H1 (cell line): ENCODE measurements around the gene OGDHL. TPM values are rescaled to one million over a fixed set of nuclear protein-coding genes. Genes with fewer than 3 reads are reported as not detected.

Experiments
- CTCF ChIA-PET: fragments of 300-600 bp; sonication (Branson Sonifier 250); formaldehyde crosslinking; loops from one replicate; lab custom pipeline; 2021; ENCODE audit not compliant: partially characterized antibody; lab: Charles Lee
- POLR2A ChIA-PET: fragments of 300-600 bp; sonication (Branson Sonifier 250); formaldehyde crosslinking; loops from one replicate; lab custom pipeline; 2021; ENCODE audit warnings: inconsistent platforms; ENCODE audit not compliant: partially characterized antibody; lab: Charles Lee
- DNase-seq, 2 experiments: peaks; one replicate each; pipeline versions ENCODE4 v3.0.0 to v3.0.0-alpha.2; 2010 to 2022; ENCODE audit warnings: low spot score in 2 of 2, low read depth in 1 of 2, mixed read lengths in 1 of 2
- FAIRE-seq: peaks from 2 replicates; lab custom pipeline; 2011; peaks lifted over from hg19 to GRCh38; lab: Jason Lieb, UNC
- H2AFZ ChIP-seq: 2 replicates; pipeline ENCODE4 v1.8.1; 2012; ENCODE audit warnings: low read length, inconsistent platforms
- H2AK5ac ChIP-seq: 2 replicates; pipeline ENCODE4 v1.6.1; 2013; ENCODE audit warnings: low read depth, low read length
- H2BK120ac ChIP-seq: replicated peaks from 2 replicates; pipeline ENCODE3; 2013; ENCODE audit warnings: low read depth, low read length, inconsistent platforms
- H2BK12ac ChIP-seq: 2 replicates; pipeline ENCODE4 v1.6.1; 2013; ENCODE audit warnings: low read depth, low read length
- H2BK15ac ChIP-seq: 2 replicates; pipeline ENCODE4 v1.6.1; 2013; ENCODE audit warnings: low read length
- H2BK20ac ChIP-seq: 2 replicates; pipeline ENCODE4 v1.6.1; 2013; ENCODE audit warnings: low read length
- H2BK5ac ChIP-seq: 2 replicates; pipeline ENCODE4 v1.6.1; 2013; ENCODE audit warnings: low read depth, low read length
- H3K14ac ChIP-seq: 2 replicates; pipeline ENCODE4 v1.6.1; 2013; ENCODE audit warnings: inconsistent platforms; ENCODE audit not compliant: insufficient read length
- H3K18ac ChIP-seq: 2 replicates; pipeline ENCODE4 v1.6.1; 2013; ENCODE audit warnings: low read length; ENCODE audit errors: extremely low read depth
- H3K23ac ChIP-seq: 2 replicates; pipeline ENCODE4 v1.6.1; 2013; ENCODE audit warnings: inconsistent platforms; ENCODE audit not compliant: insufficient read length
- H3K23me2 ChIP-seq: 2 replicates; pipeline ENCODE4 v1.6.1; 2013; ENCODE audit warnings: low read depth, low read length
- H3K27ac ChIP-seq: 2 replicates; pipeline ENCODE4 v1.6.1; 2011; ENCODE audit warnings: low read depth, low read length, inconsistent platforms
- H3K27me3 ChIP-seq, 4 experiments: replicated peaks in 1 of 4; 1 replicate in 1 of 4; 2 replicates in 3 of 4; pipeline versions ENCODE4 v1.6.1 to v1.8.1; 2011 to 2013; ENCODE audit warnings: low read length in 3 of 4, mild to moderate bottlenecking in 3 of 4, inconsistent platforms in 2 of 4, mixed read lengths in 2 of 4, moderate library complexity in 1 of 4; ENCODE audit not compliant: control insufficient read depth in 3 of 4, insufficient read depth in 3 of 4; ENCODE audit errors: extremely low read depth in 1 of 4
- H3K36me3 ChIP-seq, 4 experiments: 2 replicates each; pipeline versions ENCODE4 v1.6.1 to v1.8.1; 2011 to 2013; ENCODE audit warnings: mild to moderate bottlenecking in 4 of 4, low read length in 3 of 4, moderate library complexity in 2 of 4, control low read depth in 1 of 4, inconsistent platforms in 1 of 4; ENCODE audit not compliant: insufficient read depth in 4 of 4, control insufficient read depth in 2 of 4
- H3K4ac ChIP-seq: replicated peaks from 2 replicates; pipeline ENCODE3; 2013; ENCODE audit warnings: low read length, low read depth, mixed read lengths, inconsistent platforms; ENCODE audit not compliant: insufficient read length
- H3K4me1 ChIP-seq, 4 experiments: replicated peaks in 1 of 4; 1 replicate in 1 of 4; 2 replicates in 3 of 4; pipeline versions ENCODE4 v1.6.1 to v1.8.1; 2011 to 2013; ENCODE audit warnings: low read length in 3 of 4, inconsistent platforms in 2 of 4, mixed read lengths in 1 of 4; ENCODE audit not compliant: insufficient read depth in 4 of 4, control insufficient read depth in 3 of 4
- H3K4me2 ChIP-seq, 2 experiments: 2 replicates each; pipeline versions ENCODE4 v1.6.1 to v1.8.1; 2011 to 2013; ENCODE audit warnings: low read depth in 2 of 2, low read length in 2 of 2, control low read depth in 1 of 2, inconsistent platforms in 1 of 2, mild to moderate bottlenecking in 1 of 2; ENCODE audit not compliant: insufficient read depth in 1 of 2
- H3K4me3 ChIP-seq, 4 experiments: fragments of 200-600, 300-600 bp in 1 of 4; sonication (generic), shearing (Covaris generic), sonication (Bioruptor Twin) in 1 of 4; 2 replicates each; pipeline versions ENCODE4 v1.5.1 to v1.8.1; 2011 to 2016; ENCODE audit warnings: low read length in 4 of 4, low read depth in 3 of 4, control low read depth in 2 of 4, inconsistent platforms in 2 of 4, mild to moderate bottlenecking in 2 of 4, mixed read lengths in 1 of 4, moderate library complexity in 1 of 4; ENCODE audit not compliant: insufficient read depth in 2 of 4; ENCODE audit errors: extremely low read depth in 1 of 4
- H3K56ac ChIP-seq: replicated peaks from 2 replicates; pipeline ENCODE3; 2013; ENCODE audit warnings: low read depth, mild to moderate bottlenecking, mixed read lengths, low read length, inconsistent platforms; ENCODE audit not compliant: insufficient read length
- H3K79me1 ChIP-seq: 2 replicates; pipeline ENCODE4 v1.6.1; 2013; ENCODE audit warnings: low read depth, low read length, control low read depth
- H3K79me2 ChIP-seq, 2 experiments: 2 replicates each; pipeline versions ENCODE4 v1.6.1 to v1.8.1; 2012 to 2013; ENCODE audit warnings: low read length in 2 of 2, mild to moderate bottlenecking in 2 of 2, inconsistent platforms in 1 of 2; ENCODE audit not compliant: insufficient read depth in 2 of 2, control insufficient read depth in 1 of 2
- H3K9ac ChIP-seq, 4 experiments: replicated peaks in 1 of 4; 1 replicate in 1 of 4; 2 replicates in 3 of 4; pipeline versions ENCODE4 v1.6.1 to v1.8.1; 2011 to 2013; ENCODE audit warnings: low read depth in 3 of 4, low read length in 3 of 4, control low read depth in 2 of 4, mild to moderate bottlenecking in 2 of 4, moderate library complexity in 2 of 4, inconsistent platforms in 1 of 4; ENCODE audit errors: extremely low read depth in 1 of 4
- H3K9me3 ChIP-seq, 2 experiments: 2 replicates each; pipeline versions ENCODE4 v1.6.1 to v1.8.1; 2012 to 2013; ENCODE audit warnings: mild to moderate bottlenecking in 2 of 2, moderate library complexity in 2 of 2, control low read depth in 1 of 2, inconsistent platforms in 1 of 2, low read depth in 1 of 2, low read length in 1 of 2, mixed read lengths in 1 of 2; ENCODE audit not compliant: insufficient read depth in 2 of 2
- H4K20me1 ChIP-seq, 2 experiments: replicated peaks in 1 of 2; 2 replicates each; pipeline versions ENCODE3 to v1.8.1; 2011 to 2013; ENCODE audit warnings: inconsistent platforms in 2 of 2, low read length in 2 of 2, mild to moderate bottlenecking in 1 of 2; ENCODE audit not compliant: insufficient read depth in 2 of 2, control insufficient read depth in 1 of 2
- H4K5ac ChIP-seq: 2 replicates; pipeline ENCODE4 v1.6.1; 2013; ENCODE audit warnings: low read length, low read depth, mixed read lengths, inconsistent platforms; ENCODE audit not compliant: insufficient read length
- H4K8ac ChIP-seq: 2 replicates; pipeline ENCODE4 v1.8.0; 2013; ENCODE audit warnings: mild to moderate bottlenecking, moderate library complexity, low read length, inconsistent platforms; ENCODE audit not compliant: insufficient read depth; ENCODE audit errors: extremely low read depth
- H4K91ac ChIP-seq: replicated peaks from 2 replicates; pipeline ENCODE3; 2013; ENCODE audit warnings: low read length, mixed read lengths, inconsistent platforms; ENCODE audit not compliant: insufficient read length
- CHD2 ChIP-seq: IDR thresholded peaks from 2 replicates; pipeline ENCODE4 v1.6.1; 2012; ENCODE audit warnings: low read length, improper control_type of control experiment
- CTCF ChIP-seq, 3 experiments: IDR thresholded peaks; 1 replicate in 2 of 3; 2 replicates in 1 of 3; pipeline versions ENCODE4 v1.5.1 to v1.6.1; 2011; ENCODE audit warnings: low read length in 3 of 3, mild to moderate bottlenecking in 3 of 3, inconsistent platforms in 2 of 3, low read depth in 1 of 3, moderate library complexity in 1 of 3; ENCODE audit not compliant: insufficient read depth in 1 of 3; ENCODE audit errors: control extremely low read depth in 1 of 3
- JUN ChIP-seq: IDR thresholded peaks from 2 replicates; pipeline ENCODE4 v1.6.1; 2011; ENCODE audit warnings: low read depth, mild to moderate bottlenecking, improper control_type of control experiment, low read length
- KDM4A ChIP-seq: IDR thresholded peaks from one replicate; pipeline ENCODE4 v1.7.1; 2012; ENCODE audit warnings: low read depth, mild to moderate bottlenecking, moderate library complexity, low read length, inconsistent platforms; ENCODE audit not compliant: severe bottlenecking
- NANOG ChIP-seq: IDR thresholded peaks from 2 replicates; pipeline ENCODE4 v1.6.1; 2011; ENCODE audit warnings: low read length, low read depth, mild to moderate bottlenecking, inconsistent platforms; ENCODE audit not compliant: insufficient read depth, poor library complexity, severe bottlenecking
- POLR2AphosphoS5 ChIP-seq: IDR thresholded peaks from 2 replicates; pipeline ENCODE4 v1.6.1; 2011; ENCODE audit warnings: low read depth, low read length
- SIRT6 ChIP-seq: IDR thresholded peaks from one replicate; pipeline ENCODE4 v1.7.1; 2012; ENCODE audit warnings: low read length, inconsistent platforms
- ZNF274 ChIP-seq: IDR thresholded peaks from 2 replicates; pipeline ENCODE4 v1.7.0; 2012; ENCODE audit warnings: low read length, borderline replicate concordance; ENCODE audit errors: extremely low read depth
- WGBS, 2 experiments: shearing (Covaris generic) in 1 of 2; methylation state at CpG; one replicate each; pipeline versions ENCODE4 v1.1.6 to v1.1.7; 2013 to 2015; ENCODE audit warnings: low lambda C conversion rate in 2 of 2, mixed read lengths in 2 of 2, inconsistent platforms in 1 of 2, low coverage in 1 of 2, missing lambda C conversion rate in 1 of 2; ENCODE audit not compliant: insufficient replicate concordance in 2 of 2, insufficient coverage in 1 of 2, insufficient read length in 1 of 2; ENCODE audit errors: extremely low coverage in 1 of 2, missing lambda C conversion rate in 1 of 2; 5-methylcytosine and 5-hydroxymethylcytosine counted together
- polyA plus RNA-seq, 7 experiments: library from polyadenylated mRNA; depleted of rRNA in 3 of 7; stranded (reverse) in 5 of 7; unstranded in 2 of 7; fragments of >200 nt in 5 of 7; fragments of 200-250 nt in 2 of 7; gene quantifications; 1 replicate in 5 of 7; 2 replicates in 1 of 7; 4 replicates in 1 of 7; pipeline versions ENCODE4 v1.2.1 to v1.2.3, GENCODE V29; 2011 to 2013; ENCODE audit warnings: missing spikeins in 2 of 7, mixed read lengths in 2 of 7
- total RNA-seq: library from RNA; stranded (reverse); fragmentation: NEBNext Ultra II Directional; extraction: Animal tissue kit (Norgen Biotek cat#: 25700); gene quantifications from 2 replicates; pipeline ENCODE4 v1.2.1, GENCODE V29; 2021

The OGDHL gene
- total and polyA plus RNA-seq, 2 of the 8 experiments (the other 6 are each of a cell fraction or from before 2014, with no cell fraction given): 16.1 to 16.6 TPM

GRCh38 chr10:49738616-49739360 lies 23.3 kb downstream of the OGDHL start:
- Histone ChIP-seq H3K56ac (no peak overlapping the region), H2BK20ac (no peak overlapping the region), H3K4ac (no peak overlapping the region), H3K27ac (no peak overlapping the region), H2BK12ac (no peak overlapping the region), H3K4me3 (no peak overlapping the region), H4K5ac (no peak overlapping the region), H2BK15ac (no peak overlapping the region), H2AK5ac (no peak overlapping the region), H3K9ac (no peak overlapping the region; a peak in 1 of 7 replicates), H2BK5ac (no peak overlapping the region; the same call in 1 of the 2 replicates), H3K79me1 (no peaks in the 10 kb centered on the region), H3K4me1 (no peaks in the 10 kb centered on the region), H2AFZ (no peak overlapping the region), H4K8ac (peak overlapping the region; percentile 14; the same call in 1 of the 2 replicates), H3K79me2 (no peaks in the 10 kb centered on the region), H3K14ac (no peak overlapping the region), H3K23ac (no peak overlapping the region), H3K36me3 (peaks cover 0 to 12% (median 0%) of the 10 kb centered on the region in 4 experiments; a peak in 2 of 8 replicates), H2BK120ac (no peak overlapping the region), H3K27me3 (no peaks in the 10 kb centered on the region), H4K91ac (no peak overlapping the region), H4K20me1 (peaks cover 4 to 13% of the 10 kb centered on the region in 2 experiments), H3K18ac (no peak overlapping the region), H3K4me2 (no peak overlapping the region), H3K23me2 (peaks cover 11% of the 10 kb centered on the region; the same call in 1 of the 2 replicates), H3K9me3 (no peaks in the 10 kb centered on the region)
- WGBS, 2 experiments: 75% methylated on average over 10 of the region's 10 CpGs; no CpG with 5 or more reads in 1 of the 2 experiments
- DNase-seq (no peak), FAIRE-seq (no peak)
- TF ChIP-seq KDM4A (no peak), JUN (no peak), CHD2 (no peak), NANOG (no peak), SIRT6 (no peak), ZNF274 (no peak), POLR2AphosphoS5 (no peak), CTCF (IDR thresholded peaks at IDR 0.05; ENCODE audit: control extremely low read depth in 1 of 3, insufficient read depth in 1 of 3, low read depth in 1 of 3, low read length in 3 of 3) (no peak)
- CTCF ChIA-PET: interaction anchor here (0.9 to 1.2 kb wide), 3 partner anchors 31 to 164 kb away, joined by 3 to 5 read pairs (median 3); no protein-coding TSS in a partner anchor
- POLR2A ChIA-PET: interaction anchor here (0.6 kb wide), 1 partner anchor 9 kb away, joined by 3 read pairs; no protein-coding TSS in a partner anchor
